Epidermal melanocyte (primary cell): ENCODE measurements around the gene GMIP.
"Not testable (repeated sequence)": the region's sequence is repeated elsewhere in the genome, so short reads cannot be mapped to it uniquely, and the experiment has no call there.

Experiments used
- DNase-seq: peaks from one replicate; pipeline ENCODE4 v3.0.0; 2011; ENCODE audit warnings: low spot score; ENCODE audit not compliant: insufficient read length

GMIP gene

GRCh38 chr19:19613506-19613905, 30.0 kb downstream of the GMIP start:
- no peak for DNase-seq

GRCh38 chr19:19610376-19611202, 32.9 kb downstream of the GMIP start:
- no peak for DNase-seq

GRCh38 chr19:19606686-19607085, 36.8 kb downstream of the GMIP start:
- DNase-seq: not testable (repeated sequence)

- no peak for DNase-seq
Measured at GRCh38 chr19:19606021-19606420, 37.4 kb downstream of the GMIP start.

- DNase-seq: no peak
Measured at GRCh38 chr19:19602713-19603324, 40.6 kb downstream of the GMIP start.

- no peak for DNase-seq
Measured at GRCh38 chr19:19602136-19602712, 41.2 kb downstream of the GMIP start.

- no peak for DNase-seq
Measured at GRCh38 chr19:19600793-19601330, 42.6 kb downstream of the GMIP start.

- DNase-seq: not testable (repeated sequence)
Measured at GRCh38 chr19:19598728-19599451, 44.6 kb downstream of the GMIP start.

- DNase-seq: no peak
Measured at GRCh38 chr19:19597809-19598306, 45.6 kb downstream of the GMIP start.

- DNase-seq: no peak
Measured at GRCh38 chr19:19595171-19595701, 48.2 kb downstream of the GMIP start.

- DNase-seq: no peak
Measured at GRCh38 chr19:19594381-19594780, 49.1 kb downstream of the GMIP start.

GRCh38 chr19:19592690-19593089, 50.8 kb downstream of the GMIP start:
- DNase-seq: no peak

GRCh38 chr19:19591133-19591825, 52.2 kb downstream of the GMIP start:
- peak; percentile 82 for DNase-seq

GRCh38 chr19:19588546-19588945, 54.9 kb downstream of the GMIP start:
- DNase-seq: no peak

- DNase-seq: no peak
Measured at GRCh38 chr19:19587771-19588170, 55.7 kb downstream of the GMIP start.

GRCh38 chr19:19584356-19584755, 59.1 kb downstream of the GMIP start:
- no peak for DNase-seq

- DNase-seq: no peak
Measured at GRCh38 chr19:19582471-19582870, 61.0 kb downstream of the GMIP start.

GRCh38 chr19:19581391-19581790, 62.1 kb downstream of the GMIP start:
- DNase-seq: no peak

- no peak for DNase-seq
Measured at GRCh38 chr19:19580418-19580817, 63.0 kb downstream of the GMIP start.

- no peak for DNase-seq
Measured at GRCh38 chr19:19579533-19580361, 63.7 kb downstream of the GMIP start.
